SK-N-MC (cell line): ENCODE results near the gene SFRP4.

Experiments used
- DNase-seq: peaks from one replicate; pipeline ENCODE4 v3.0.0-alpha.2; 2011; ENCODE audit warnings: low read depth, low spot score
- H3K27ac ChIP-seq: fragments of 200-600 bp; sonication (generic); 2 replicates; pipeline ENCODE4 v1.5.1; 2016; ENCODE audit warnings: mixed run types
- H3K36me3 ChIP-seq: fragments of 200-600 bp; sonication (generic); 2 replicates; pipeline ENCODE4 v1.6.1; 2017; ENCODE audit warnings: antibody characterized with exemption, low read length, mixed read lengths; ENCODE audit not compliant: insufficient read depth
- H3K4me3 ChIP-seq: fragments of 200-600 bp; sonication (generic); 2 replicates; pipeline ENCODE4 v1.5.1; 2016
- H3K9ac ChIP-seq: fragments of 200-600 bp; sonication (generic); 2 replicates; pipeline ENCODE4 v1.8.0; 2017; ENCODE audit warnings: mixed run types, mixed read lengths; ENCODE audit not compliant: insufficient read length
- H3K9me3 ChIP-seq: fragments of 200-600 bp; sonication (generic); 2 replicates; pipeline ENCODE4 v1.6.1; 2017; ENCODE audit warnings: low read depth, mild to moderate bottlenecking, antibody characterized with exemption, low read length, moderate library complexity, mixed read lengths
- EZH2 ChIP-seq: fragments of 200-600 bp; sonication (generic); IDR thresholded peaks from one replicate; pipeline ENCODE4 v1.6.1; 2017; ENCODE audit warnings: antibody characterized with exemption
- FOXP2 ChIP-seq: optimal IDR thresholded peaks from 2 replicates; pipeline ENCODE3; 2011; ENCODE audit warnings: mild to moderate bottlenecking, moderate library complexity; ENCODE audit not compliant: insufficient read depth; ENCODE audit errors: extremely low read length, control extremely low read depth
- POLR2AphosphoS5 ChIP-seq: IDR thresholded peaks from 2 replicates; pipeline ENCODE4 v1.6.1; 2012; ENCODE audit warnings: mild to moderate bottlenecking, low read depth, low read length, borderline replicate concordance

Gene SFRP4

GRCh38 chr7:37901890-37902524 lies 14.6 kb downstream of the SFRP4 start:
- Histone ChIP-seq H3K36me3 (no peaks in the 10 kb centered on the region), H3K9me3 (no peaks in the 10 kb centered on the region), H3K27ac (no peak overlapping the region), H3K4me3 (no peak overlapping the region), H3K9ac (no peak overlapping the region)
- TF ChIP-seq FOXP2 (no peak), POLR2AphosphoS5 (no peak), EZH2 (no peak)
- DNase-seq = no peak

GRCh38 chr7:37901236-37901827 lies 15.3 kb downstream of the SFRP4 start:
- TF ChIP-seq POLR2AphosphoS5 (no peak), EZH2 (no peak), FOXP2 (no peak)
- Histone ChIP-seq H3K9ac (no peak overlapping the region), H3K9me3 (no peaks in the 10 kb centered on the region), H3K36me3 (no peaks in the 10 kb centered on the region), H3K27ac (no peak overlapping the region), H3K4me3 (no peak overlapping the region)
- peak; percentile 35 for DNase-seq

GRCh38 chr7:37899712-37900247 lies 16.8 kb downstream of the SFRP4 start:
- H3K27ac ChIP-seq = no peak overlapping the region
- no peak for DNase-seq
- no peaks in the 10 kb centered on the region for H3K36me3 ChIP-seq
- no peak overlapping the region for H3K9ac ChIP-seq
- no peak for TF ChIP-seq FOXP2
- no peak for TF ChIP-seq EZH2
- no peak for TF ChIP-seq POLR2AphosphoS5
- H3K4me3 ChIP-seq = no peak overlapping the region
- no peaks in the 10 kb centered on the region for H3K9me3 ChIP-seq

- H3K27ac ChIP-seq = no peak overlapping the region
- no peak for TF ChIP-seq POLR2AphosphoS5
- TF ChIP-seq FOXP2 = no peak
- no peak for TF ChIP-seq EZH2
- H3K9ac ChIP-seq = no peak overlapping the region
- no peaks in the 10 kb centered on the region for H3K9me3 ChIP-seq
- no peak overlapping the region for H3K4me3 ChIP-seq
- DNase-seq = no peak
- H3K36me3 ChIP-seq = no peaks in the 10 kb centered on the region
Measured at GRCh38 chr7:37894671-37895070, 21.9 kb downstream of the SFRP4 start.

GRCh38 chr7:37893359-37893758 lies 23.3 kb downstream of the SFRP4 start:
- no peak overlapping the region for H3K9ac ChIP-seq
- no peaks in the 10 kb centered on the region for H3K36me3 ChIP-seq
- H3K4me3 ChIP-seq = no peak overlapping the region
- no peak for TF ChIP-seq FOXP2
- TF ChIP-seq POLR2AphosphoS5 = no peak
- no peak for TF ChIP-seq EZH2
- H3K27ac ChIP-seq = no peak overlapping the region
- no peaks in the 10 kb centered on the region for H3K9me3 ChIP-seq
- DNase-seq = no peak

GRCh38 chr7:37882086-37882485 lies 34.5 kb downstream of the SFRP4 start:
- Histone ChIP-seq H3K36me3 (no peaks in the 10 kb centered on the region), H3K9me3 (no peaks in the 10 kb centered on the region), H3K9ac (no peak overlapping the region), H3K4me3 (no peak overlapping the region), H3K27ac (no peak overlapping the region)
- DNase-seq = no peak
- TF ChIP-seq POLR2AphosphoS5 (no peak), FOXP2 (no peak), EZH2 (no peak)
